ENCODE results near the gene MAGI2.

Gene MAGI2

DNA sequence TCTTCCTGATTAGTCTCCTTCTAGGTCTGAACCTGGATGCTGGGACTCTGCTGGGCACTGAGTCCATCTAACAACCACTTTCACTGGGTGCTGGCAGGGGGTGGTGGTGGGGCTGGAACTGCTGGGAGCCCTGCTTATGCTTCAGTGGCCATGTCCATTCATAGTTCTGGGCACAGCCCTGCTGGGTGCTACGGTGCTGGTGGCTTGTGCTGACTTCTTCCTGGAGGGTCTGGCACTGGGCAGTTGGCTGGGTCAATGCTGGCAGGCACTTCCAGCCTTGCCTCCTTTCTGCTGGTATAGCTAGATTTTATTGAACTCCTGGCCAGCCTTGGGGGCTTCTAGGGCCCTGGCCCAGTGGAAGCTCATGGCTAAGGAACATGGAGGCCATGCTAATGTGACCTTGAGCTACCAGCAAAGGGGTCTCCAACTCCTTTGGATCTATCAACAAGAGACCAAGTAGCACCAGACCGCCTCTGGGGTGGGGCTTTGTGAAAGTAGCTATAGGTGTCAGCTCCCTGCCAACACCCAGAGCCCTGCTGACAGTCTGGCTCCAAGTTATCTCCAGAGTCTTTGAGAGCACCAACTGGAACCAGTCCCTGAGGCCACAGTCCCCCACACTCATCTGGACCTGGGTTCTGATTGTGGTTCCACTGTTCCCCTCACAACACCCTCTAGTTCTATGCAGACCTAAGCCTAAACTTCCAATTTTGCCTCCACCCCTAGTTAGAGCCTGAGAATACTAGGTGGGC is 99.6 kb downstream of the MAGI2 start:
- H3K9ac ChIP-seq (ENCODE audit: low read length in 5 of 5), result no peak overlapping the region
- no peaks in the 10 kb centered on the region for H3K36me3 ChIP-seq (ENCODE audit: control insufficient read depth in 5 of 5, insufficient read depth in 5 of 5, low read length in 5 of 5)
- H3K4me3 ChIP-seq (ENCODE audit: low read depth in 1 of 5, low read length in 5 of 5), result no peak overlapping the region
- H3K27ac ChIP-seq (ENCODE audit: low read depth, low read length), result no peak overlapping the region
- H3K9me3 ChIP-seq (ENCODE audit: control insufficient read depth in 5 of 5, low read length in 5 of 5), result no peaks in the 10 kb centered on the region
- no peaks in the 10 kb centered on the region for H3K27me3 ChIP-seq (ENCODE audit: control insufficient read depth in 5 of 5, insufficient read depth in 4 of 5, low read length in 5 of 5)
- H3K4me1 ChIP-seq (ENCODE audit: control insufficient read depth in 5 of 5, insufficient read depth in 5 of 5, low read length in 5 of 5), result no peaks in the 10 kb centered on the region

DNA sequence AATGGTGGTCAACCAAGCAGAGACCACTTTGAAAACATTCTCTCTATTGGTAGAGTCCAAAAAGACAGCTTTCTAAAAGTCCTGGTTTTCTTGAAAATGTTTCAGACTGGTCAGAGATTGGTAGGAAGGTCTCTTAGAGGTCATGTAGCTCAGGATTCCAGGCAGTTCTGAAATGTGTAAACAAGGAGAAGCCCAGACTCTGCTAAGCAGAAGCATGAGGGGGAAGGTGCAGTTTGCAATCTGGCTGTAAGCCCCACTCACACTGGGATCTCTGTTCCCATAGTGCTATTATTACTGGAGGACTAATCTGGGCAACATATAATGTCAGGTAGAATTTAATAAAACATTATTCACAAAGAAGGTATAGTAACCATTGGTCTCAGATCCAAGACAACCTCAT is 101.1 kb downstream of the MAGI2 start:
- Histone ChIP-seq H3K9me3 (ENCODE audit: control insufficient read depth in 5 of 5, low read length in 5 of 5) (no peaks in the 10 kb centered on the region), H3K36me3 (ENCODE audit: control insufficient read depth in 5 of 5, insufficient read depth in 5 of 5, low read length in 5 of 5) (no peaks in the 10 kb centered on the region), H3K4me1 (ENCODE audit: control insufficient read depth in 5 of 5, insufficient read depth in 5 of 5, low read length in 5 of 5) (peaks cover 0 to 1% (median 0%) of the 10 kb centered on the region in 5 donors), H3K9ac (ENCODE audit: low read length in 5 of 5) (no peak overlapping the region), H3K4me3 (ENCODE audit: low read depth in 1 of 5, low read length in 5 of 5) (no peak overlapping the region), H3K27ac (ENCODE audit: low read depth, low read length) (no peak overlapping the region), H3K27me3 (ENCODE audit: control insufficient read depth in 5 of 5, insufficient read depth in 4 of 5, low read length in 5 of 5) (no peaks in the 10 kb centered on the region)

DNA sequence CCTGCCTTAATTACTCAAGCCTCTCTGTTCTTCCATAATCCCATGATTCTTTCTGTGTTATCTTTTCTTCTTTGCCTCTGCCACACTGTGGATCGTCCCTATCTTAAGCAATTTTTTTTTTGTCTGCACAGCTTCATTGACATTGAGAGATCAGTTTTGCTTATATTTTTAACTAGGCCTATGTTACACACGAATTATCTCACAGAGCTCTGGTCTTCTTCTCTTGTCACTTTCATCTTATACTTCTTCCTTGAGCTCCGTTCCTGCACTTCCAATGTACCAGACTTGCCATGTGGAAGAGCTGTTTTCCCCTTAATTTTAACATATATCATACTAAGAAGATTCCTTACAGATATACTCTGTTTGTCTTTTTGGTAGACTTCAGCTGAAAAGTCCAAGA is 106.1 kb downstream of the MAGI2 start:
- Histone ChIP-seq H3K9ac (ENCODE audit: low read length in 5 of 5) (no peak overlapping the region), H3K4me3 (ENCODE audit: low read depth in 1 of 5, low read length in 5 of 5) (no peak overlapping the region), H3K4me1 (ENCODE audit: control insufficient read depth in 5 of 5, insufficient read depth in 5 of 5, low read length in 5 of 5) (peaks cover 0 to 2% (median 0%) of the 10 kb centered on the region in 5 donors), H3K27ac (ENCODE audit: low read depth, low read length) (no peak overlapping the region), H3K9me3 (ENCODE audit: control insufficient read depth in 5 of 5, low read length in 5 of 5) (no peaks in the 10 kb centered on the region), H3K36me3 (ENCODE audit: control insufficient read depth in 5 of 5, insufficient read depth in 5 of 5, low read length in 5 of 5) (no peaks in the 10 kb centered on the region), H3K27me3 (ENCODE audit: control insufficient read depth in 5 of 5, insufficient read depth in 4 of 5, low read length in 5 of 5) (no peaks in the 10 kb centered on the region)

DNA sequence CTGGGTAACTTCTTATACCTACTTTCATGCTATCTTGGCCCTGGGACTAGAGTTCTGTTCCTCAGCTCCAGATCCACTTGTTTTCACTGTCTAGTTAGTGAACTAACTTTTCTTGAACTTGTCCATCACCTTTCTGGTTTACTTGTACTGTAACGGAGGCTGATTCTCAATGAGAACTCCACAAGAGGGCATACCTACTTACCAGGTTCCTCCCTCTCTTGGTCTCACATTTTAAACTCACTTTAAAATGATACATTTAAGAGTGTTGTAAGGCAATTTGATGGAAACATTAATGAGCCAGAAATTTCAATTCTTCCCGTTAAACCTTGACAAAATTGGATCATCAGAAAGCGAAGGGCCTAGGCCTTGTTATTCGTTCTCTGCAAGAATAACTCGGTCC is 111.6 kb downstream of the MAGI2 start:
- no peak overlapping the region for H3K9ac ChIP-seq (ENCODE audit: low read length in 5 of 5)
- no peaks in the 10 kb centered on the region for H3K9me3 ChIP-seq (ENCODE audit: control insufficient read depth in 5 of 5, low read length in 5 of 5)
- no peaks in the 10 kb centered on the region for H3K27me3 ChIP-seq (ENCODE audit: control insufficient read depth in 5 of 5, insufficient read depth in 4 of 5, low read length in 5 of 5)
- no peaks in the 10 kb centered on the region for H3K36me3 ChIP-seq (ENCODE audit: control insufficient read depth in 5 of 5, insufficient read depth in 5 of 5, low read length in 5 of 5)
- H3K27ac ChIP-seq (ENCODE audit: low read depth, low read length), result no peak overlapping the region
- peaks cover 0 to 8% (median 0%) of the 10 kb centered on the region in 5 donors for H3K4me1 ChIP-seq (ENCODE audit: control insufficient read depth in 5 of 5, insufficient read depth in 5 of 5, low read length in 5 of 5)
- H3K4me3 ChIP-seq (ENCODE audit: low read depth in 1 of 5, low read length in 5 of 5), result no peak overlapping the region

DNA sequence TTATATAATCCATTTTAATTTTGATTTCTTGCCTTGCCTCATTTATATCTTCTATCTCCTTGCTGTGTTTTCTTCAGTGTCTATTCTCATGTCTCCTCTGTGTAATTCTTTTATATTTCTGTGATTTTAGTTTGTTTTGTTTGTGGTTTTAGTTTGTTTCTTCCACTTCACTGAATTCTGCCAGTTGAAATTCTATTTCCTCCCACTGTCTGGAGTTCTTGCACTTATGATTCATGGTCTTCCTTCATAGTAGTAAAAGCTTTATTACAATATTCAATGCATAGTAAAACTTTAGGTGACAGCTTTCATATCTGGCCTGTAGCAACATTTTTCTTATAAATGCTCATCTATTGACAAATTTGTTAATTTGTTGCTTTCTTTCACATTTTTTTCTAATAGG is 113.3 kb downstream of the MAGI2 start:
- Histone ChIP-seq H3K27ac (ENCODE audit: low read depth, low read length) (no peak overlapping the region), H3K4me1 (ENCODE audit: control insufficient read depth in 5 of 5, insufficient read depth in 5 of 5, low read length in 5 of 5) (peaks cover 0 to 8% (median 0%) of the 10 kb centered on the region in 5 donors), H3K27me3 (ENCODE audit: control insufficient read depth in 5 of 5, insufficient read depth in 4 of 5, low read length in 5 of 5) (no peaks in the 10 kb centered on the region), H3K36me3 (ENCODE audit: control insufficient read depth in 5 of 5, insufficient read depth in 5 of 5, low read length in 5 of 5) (no peaks in the 10 kb centered on the region), H3K9me3 (ENCODE audit: control insufficient read depth in 5 of 5, low read length in 5 of 5) (no peaks in the 10 kb centered on the region), H3K4me3 (ENCODE audit: low read depth in 1 of 5, low read length in 5 of 5) (no peak overlapping the region), H3K9ac (ENCODE audit: low read length in 5 of 5) (no peak overlapping the region)

DNA sequence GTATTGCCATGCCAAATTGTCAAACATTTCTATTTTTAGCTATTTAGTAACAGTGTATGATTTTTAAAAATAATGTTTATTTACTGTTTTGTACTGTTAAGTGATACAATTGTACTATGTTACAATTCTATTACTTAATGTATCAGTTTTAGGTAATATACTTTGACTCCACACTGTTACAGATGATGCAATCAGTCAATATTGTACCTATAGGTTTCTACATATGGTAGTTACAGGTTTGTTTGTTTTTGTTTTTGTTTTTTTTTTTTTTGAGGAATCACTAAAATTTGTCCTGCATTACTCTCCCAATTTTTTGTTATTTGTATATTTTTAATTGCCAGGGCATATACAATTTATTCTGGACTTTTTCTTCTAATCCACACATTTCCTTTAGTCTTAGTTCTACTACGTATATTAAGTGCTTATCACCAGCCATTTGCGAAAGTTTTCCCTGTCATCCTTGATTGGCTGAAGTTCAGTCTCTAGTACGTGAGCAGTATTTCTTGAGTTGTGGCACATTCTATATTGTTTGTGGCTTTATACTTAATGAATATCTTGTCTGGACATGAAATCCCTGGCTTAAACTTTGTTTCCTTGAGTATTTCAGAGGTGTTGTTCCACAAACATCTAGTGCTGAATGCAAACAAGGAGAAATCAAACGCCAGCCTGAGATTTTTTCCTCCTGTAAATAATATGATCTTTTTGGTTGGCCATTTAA is 114.1 kb downstream of the MAGI2 start:
- Histone ChIP-seq H3K9ac (ENCODE audit: low read length in 5 of 5) (no peak overlapping the region), H3K27me3 (ENCODE audit: control insufficient read depth in 5 of 5, insufficient read depth in 4 of 5, low read length in 5 of 5) (no peaks in the 10 kb centered on the region), H3K9me3 (ENCODE audit: control insufficient read depth in 5 of 5, low read length in 5 of 5) (no peaks in the 10 kb centered on the region), H3K27ac (ENCODE audit: low read depth, low read length) (no peak overlapping the region), H3K4me1 (ENCODE audit: control insufficient read depth in 5 of 5, insufficient read depth in 5 of 5, low read length in 5 of 5) (peaks cover 0 to 8% (median 0%) of the 10 kb centered on the region in 5 donors), H3K4me3 (ENCODE audit: low read depth in 1 of 5, low read length in 5 of 5) (no peak overlapping the region), H3K36me3 (ENCODE audit: control insufficient read depth in 5 of 5, insufficient read depth in 5 of 5, low read length in 5 of 5) (no peaks in the 10 kb centered on the region)

DNA sequence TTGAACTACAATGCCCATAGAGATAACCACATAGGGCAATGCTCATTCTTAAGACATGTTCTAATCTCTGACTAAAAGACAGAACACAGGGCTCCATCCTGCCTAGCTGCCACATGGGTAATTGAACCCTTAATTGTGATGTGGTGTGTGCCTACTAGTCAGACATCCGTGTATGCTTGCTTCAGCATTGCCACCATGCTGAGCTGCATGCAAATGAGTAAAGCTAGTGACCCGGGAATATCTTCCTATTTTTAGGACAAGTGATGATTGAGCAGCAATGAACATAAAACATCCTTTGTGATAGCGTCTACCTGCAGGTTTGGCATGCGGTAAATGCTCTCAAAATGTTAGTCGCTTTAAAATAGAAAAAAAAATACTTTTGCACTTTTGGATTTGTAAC is 115.8 kb downstream of the MAGI2 start:
- no peaks in the 10 kb centered on the region for H3K9me3 ChIP-seq (ENCODE audit: control insufficient read depth in 5 of 5, low read length in 5 of 5)
- H3K4me1 ChIP-seq (ENCODE audit: control insufficient read depth in 5 of 5, insufficient read depth in 5 of 5, low read length in 5 of 5), result peaks cover 0 to 8% (median 0%) of the 10 kb centered on the region in 5 donors
- H3K36me3 ChIP-seq (ENCODE audit: control insufficient read depth in 5 of 5, insufficient read depth in 5 of 5, low read length in 5 of 5), result no peaks in the 10 kb centered on the region
- no peak overlapping the region for H3K27ac ChIP-seq (ENCODE audit: low read depth, low read length)
- H3K9ac ChIP-seq (ENCODE audit: low read length in 5 of 5), result no peak overlapping the region
- no peaks in the 10 kb centered on the region for H3K27me3 ChIP-seq (ENCODE audit: control insufficient read depth in 5 of 5, insufficient read depth in 4 of 5, low read length in 5 of 5)
- H3K4me3 ChIP-seq (ENCODE audit: low read depth in 1 of 5, low read length in 5 of 5), result peak overlapping the region in 2 of 5 donors; percentile 12 to 59

DNA sequence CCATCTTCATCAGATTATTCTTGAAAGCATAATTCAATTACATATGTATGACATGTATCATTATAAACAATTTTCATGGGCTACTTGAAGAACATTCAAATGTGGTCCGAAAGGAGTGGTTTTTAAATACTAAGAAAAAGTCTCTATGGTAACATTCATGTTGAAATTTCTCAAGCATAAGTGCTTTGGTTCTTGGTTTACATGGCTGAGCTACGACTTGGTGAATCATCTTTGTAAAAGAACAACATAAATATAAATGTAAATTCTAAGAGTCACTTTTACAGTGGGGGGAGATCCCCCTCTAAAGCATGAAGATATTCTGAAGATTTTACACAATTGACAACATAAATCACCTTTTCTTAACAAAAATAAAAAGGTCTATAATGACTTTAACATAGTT is 118.6 kb downstream of the MAGI2 start:
- Histone ChIP-seq H3K27ac (ENCODE audit: low read depth, low read length) (no peak overlapping the region), H3K9ac (ENCODE audit: low read length in 5 of 5) (no peak overlapping the region), H3K36me3 (ENCODE audit: control insufficient read depth in 5 of 5, insufficient read depth in 5 of 5, low read length in 5 of 5) (no peaks in the 10 kb centered on the region)

DNA sequence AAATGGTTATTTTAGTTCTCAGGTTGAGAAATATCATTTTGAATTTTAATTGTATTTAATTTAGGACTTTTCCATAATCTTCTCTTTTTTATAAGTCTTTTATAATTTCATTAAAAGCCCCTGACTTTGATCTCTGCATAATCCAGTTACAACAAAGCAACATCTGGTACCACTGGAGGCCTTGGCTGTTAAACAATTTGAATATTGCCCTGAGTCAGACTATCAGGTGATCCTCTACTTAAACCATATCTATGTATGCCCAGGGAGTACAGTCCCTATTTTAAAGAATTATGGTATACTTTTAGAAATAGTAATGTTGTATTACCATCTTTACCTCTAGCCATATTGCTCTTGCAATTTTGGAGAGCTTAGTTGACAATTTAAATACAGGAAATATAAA is 119.1 kb downstream of the MAGI2 start:
- Histone ChIP-seq H3K36me3 (ENCODE audit: control insufficient read depth in 5 of 5, insufficient read depth in 5 of 5, low read length in 5 of 5) (no peaks in the 10 kb centered on the region), H3K27me3 (ENCODE audit: control insufficient read depth in 5 of 5, insufficient read depth in 4 of 5, low read length in 5 of 5) (no peaks in the 10 kb centered on the region), H3K4me3 (ENCODE audit: low read depth in 1 of 5, low read length in 5 of 5) (no peak overlapping the region), H3K9ac (ENCODE audit: low read length in 5 of 5) (no peak overlapping the region), H3K9me3 (ENCODE audit: control insufficient read depth in 5 of 5, low read length in 5 of 5) (no peaks in the 10 kb centered on the region), H3K27ac (ENCODE audit: low read depth, low read length) (no peak overlapping the region), H3K4me1 (ENCODE audit: control insufficient read depth in 5 of 5, insufficient read depth in 5 of 5, low read length in 5 of 5) (peaks cover 0 to 12% (median 0%) of the 10 kb centered on the region in 5 donors)

More for the DNA sequence above, 118.6 kb downstream of the MAGI2 start:
- Histone ChIP-seq H3K27me3 (ENCODE audit: control insufficient read depth in 5 of 5, insufficient read depth in 4 of 5, low read length in 5 of 5) (no peaks in the 10 kb centered on the region), H3K9me3 (ENCODE audit: control insufficient read depth in 5 of 5, low read length in 5 of 5) (no peaks in the 10 kb centered on the region), H3K4me3 (ENCODE audit: low read depth in 1 of 5, low read length in 5 of 5) (no peak overlapping the region), H3K4me1 (ENCODE audit: control insufficient read depth in 5 of 5, insufficient read depth in 5 of 5, low read length in 5 of 5) (peaks cover 0 to 12% (median 0%) of the 10 kb centered on the region in 5 donors)

DNA sequence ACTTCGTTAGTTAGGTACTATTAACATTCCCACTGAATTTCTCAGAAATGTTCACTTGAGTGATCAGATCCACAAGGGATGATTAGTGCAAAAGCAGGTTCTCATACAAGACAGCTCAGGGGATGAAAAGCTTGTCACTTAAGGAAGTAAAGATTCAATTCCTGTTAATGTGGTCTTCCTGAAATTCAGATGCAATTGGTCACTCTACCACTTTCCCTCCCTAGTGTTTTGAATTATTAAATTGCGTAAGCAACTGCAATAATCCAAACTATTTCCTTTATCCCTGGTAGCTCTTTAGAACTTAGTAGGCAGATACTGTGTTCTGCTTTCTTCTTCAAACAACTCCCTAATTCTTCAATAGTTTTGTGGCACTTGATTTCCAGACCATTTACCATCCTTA is 121.4 kb downstream of the MAGI2 start:
- no peak overlapping the region for H3K27ac ChIP-seq (ENCODE audit: low read depth, low read length)
- H3K9ac ChIP-seq (ENCODE audit: low read length in 5 of 5), result no peak overlapping the region
- H3K4me3 ChIP-seq (ENCODE audit: low read depth in 1 of 5, low read length in 5 of 5), result no peak overlapping the region
- no peaks in the 10 kb centered on the region for H3K36me3 ChIP-seq (ENCODE audit: control insufficient read depth in 5 of 5, insufficient read depth in 5 of 5, low read length in 5 of 5)
- H3K4me1 ChIP-seq (ENCODE audit: control insufficient read depth in 5 of 5, insufficient read depth in 5 of 5, low read length in 5 of 5), result peaks cover 0 to 4% (median 0%) of the 10 kb centered on the region in 5 donors
- H3K9me3 ChIP-seq (ENCODE audit: control insufficient read depth in 5 of 5, low read length in 5 of 5), result no peaks in the 10 kb centered on the region
- H3K27me3 ChIP-seq (ENCODE audit: control insufficient read depth in 5 of 5, insufficient read depth in 4 of 5, low read length in 5 of 5), result no peaks in the 10 kb centered on the region

All from subcutaneous abdominal adipose tissue (tissue), 5 donors.